HepG2 (cell line): ENCODE data around the gene F7. TPM values are rescaled to one million over a fixed set of nuclear protein-coding genes. Genes with fewer than 3 reads are reported as not detected.

Source experiments
- ARID2 ChIP-seq: sonication (generic); formaldehyde crosslinking; IDR thresholded peaks from 2 replicates; pipeline ENCODE4 v1.8.1; 2022; ENCODE audit warnings: mild to moderate bottlenecking, missing genetic modification reagents, borderline replicate concordance
- ARID5B ChIP-seq: IDR thresholded peaks from 2 replicates; pipeline ENCODE4 v1.4.0; 2020; ENCODE audit warnings: mild to moderate bottlenecking, missing genetic modification reagents
- ARNT ChIP-seq: fragments of 450-650 bp; IDR thresholded peaks from 2 replicates; pipeline ENCODE4 v1.6.1; 2017
- CAMTA2 ChIP-seq: sonication (generic); formaldehyde crosslinking; IDR thresholded peaks from 2 replicates; pipeline ENCODE4 v1.4.0; 2020; ENCODE audit warnings: mild to moderate bottlenecking, missing genetic modification reagents, borderline replicate concordance
- DDIT3 ChIP-seq: sonication (generic); formaldehyde crosslinking; IDR thresholded peaks from 2 replicates; pipeline ENCODE4 v1.4.0; 2020; ENCODE audit warnings: mild to moderate bottlenecking, missing genetic modification reagents
- DPF2 ChIP-seq: sonication (generic); formaldehyde crosslinking; IDR thresholded peaks from 2 replicates; pipeline ENCODE4 v1.4.0; 2020; ENCODE audit warnings: mild to moderate bottlenecking, low read depth, missing genetic modification reagents, borderline replicate concordance
- KAT8 ChIP-seq: IDR thresholded peaks from 2 replicates; pipeline ENCODE4 v1.6.1; 2016; ENCODE audit warnings: missing genetic modification reagents, missing compliant biosample characterization
- MTA3 ChIP-seq: sonication (generic); formaldehyde crosslinking; IDR thresholded peaks from 2 replicates; pipeline ENCODE4 v1.4.0; 2020; ENCODE audit warnings: missing genetic modification reagents
- NBN ChIP-seq: fragments of 450-650 bp; conservative IDR thresholded peaks from 2 replicates; pipeline ENCODE4 v1.6.1; 2017
- PAF1 ChIP-seq: IDR thresholded peaks from 2 replicates; pipeline ENCODE4 v1.6.1; 2016; ENCODE audit warnings: missing genetic modification reagents, missing compliant biosample characterization
- SRSF4 ChIP-seq: fragments of 200-400 bp; formaldehyde crosslinking; IDR thresholded peaks from one replicate; pipeline ENCODE4 v1.6.1; 2018; ENCODE audit warnings: mild to moderate bottlenecking, low read depth, low read length, moderate library complexity; ENCODE audit not compliant: poor library complexity, severe bottlenecking
- TARDBP ChIP-seq: sonication (generic); formaldehyde crosslinking; IDR thresholded peaks from 2 replicates; pipeline ENCODE4 v1.8.0; 2022; ENCODE audit warnings: mild to moderate bottlenecking, missing genetic modification reagents
- TCF7L2 ChIP-seq: IDR thresholded peaks from 2 replicates; pipeline ENCODE4 v1.6.1; 2011; ENCODE audit warnings: mild to moderate bottlenecking, low read depth, low read length, moderate library complexity
- ZMYM3 ChIP-seq: sonication (generic); formaldehyde crosslinking; IDR thresholded peaks from 2 replicates; pipeline ENCODE4 v1.5.1; 2020; ENCODE audit warnings: mild to moderate bottlenecking, missing genetic modification reagents
- ZNF280B ChIP-seq: sonication (generic); formaldehyde crosslinking; IDR thresholded peaks from 2 replicates; pipeline ENCODE4 v1.5.0; 2020; ENCODE audit warnings: missing genetic modification reagents, mild to moderate bottlenecking, borderline replicate concordance
- ZNF33B ChIP-seq: sonication (generic); formaldehyde crosslinking; IDR thresholded peaks from 2 replicates; pipeline ENCODE4 v1.5.1; 2020; ENCODE audit warnings: mild to moderate bottlenecking, missing genetic modification reagents
- ZNF564 ChIP-seq: sonication (generic); formaldehyde crosslinking; IDR thresholded peaks from 2 replicates; pipeline ENCODE4 v1.8.1; 2023; ENCODE audit warnings: mild to moderate bottlenecking, missing genetic modification reagents
- ZNF672 ChIP-seq: sonication (generic); formaldehyde crosslinking; IDR thresholded peaks from 2 replicates; pipeline ENCODE4 v1.8.1; 2022; ENCODE audit warnings: missing genetic modification reagents
- ZNF720 ChIP-seq: sonication (generic); formaldehyde crosslinking; IDR thresholded peaks from 2 replicates; pipeline ENCODE4 v1.4.0; 2020; ENCODE audit warnings: missing genetic modification reagents
- ZNF740 ChIP-seq: sonication (generic); formaldehyde crosslinking; IDR thresholded peaks from 2 replicates; pipeline ENCODE4 v1.4.0; 2020; ENCODE audit warnings: missing genetic modification reagents
- ZNF766 ChIP-seq: sonication (generic); formaldehyde crosslinking; IDR thresholded peaks from 2 replicates; pipeline ENCODE4 v1.5.0; 2020; ENCODE audit warnings: missing genetic modification reagents, borderline replicate concordance
- ZNF839 ChIP-seq: sonication (generic); formaldehyde crosslinking; IDR thresholded peaks from 2 replicates; pipeline ENCODE4 v1.4.0; 2020; ENCODE audit warnings: missing genetic modification reagents, mild to moderate bottlenecking, borderline replicate concordance
- ZSCAN5A ChIP-seq: sonication (generic); formaldehyde crosslinking; IDR thresholded peaks from 2 replicates; pipeline ENCODE4 v1.8.0; 2022; ENCODE audit warnings: mild to moderate bottlenecking, missing genetic modification reagents, borderline replicate concordance
- polyA plus RNA-seq, 8 experiments: library from polyadenylated mRNA; depleted of rRNA in 3 of 8; stranded (reverse) in 7 of 8; unstranded in 1 of 8; fragments of >200 nt; fragmentation: Illumina TruSeq in 4 of 8; extraction: Trizol in 4 of 8; gene quantifications; 2 replicates each; pipeline versions ENCODE4 v1.2.1 to v1.2.3, GENCODE V29; 2011 to 2016; ENCODE audit warnings: low read depth in 4 of 8, missing spikeins in 1 of 8, mixed read lengths in 1 of 8; ENCODE audit not compliant: insufficient read depth in 1 of 8
- total RNA-seq, 5 experiments: library from RNA; depleted of rRNA; stranded (reverse); fragments of >200 nt; fragmentation: Illumina TruSeq; extraction: Trizol; gene quantifications; 2 replicates each; pipeline ENCODE4 v1.2.3, GENCODE V29; 2016; ENCODE audit warnings: low read depth in 1 of 5

Gene F7
- total and polyA plus RNA-seq, 2 of the 13 experiments (the other 11 are each of a cell fraction or from before 2014, with no cell fraction given), result 12.6 to 26.5 TPM

GRCh38 chr13:113138792-113139551, 33.4 kb downstream of the F7 start (continued):
- TF ChIP-seq ZSCAN5A (CRISPR knock-in tag) (no peak), ZNF564 (CRISPR knock-in tag) (peak; percentile 79; the same call in 1 of the 2 replicates), ZNF839 (CRISPR knock-in tag) (no peak), ZNF766 (CRISPR knock-in tag) (peak; percentile 81; the same call in 1 of the 2 replicates), DDIT3 (no peak), ZNF740 (CRISPR knock-in tag) (0 out of 2 replicates have a peak, but pooled peaks have one; percentile 63), ZMYM3 (CRISPR knock-in tag) (peak; percentile 73; the same call in 1 of the 2 replicates), ARNT (no peak), SRSF4 (no peak), DPF2 (CRISPR knock-in tag) (peak; percentile 92; the same call in 1 of the 2 replicates), PAF1 (CRISPR knock-in tag) (no peak), TCF7L2 (peak; percentile 67; the same call in 1 of the 2 replicates), ARID5B (CRISPR knock-in tag) (peak; percentile 90), ZNF33B (CRISPR knock-in tag) (peak; percentile 52; the same call in 1 of the 2 replicates), ZNF280B (CRISPR knock-in tag) (no peak), ARID2 (no peak), ZNF720 (CRISPR knock-in tag) (no peak), CAMTA2 (CRISPR knock-in tag) (no peak), KAT8 (CRISPR knock-in tag) (peak; percentile 90), MTA3 (CRISPR knock-in tag) (no peak), NBN (no peak), TARDBP (peak; percentile 95), ZNF672 (no peak)
